DND-41 (cell line): ENCODE measurements around the gene WASL.

Experiments used
- ATAC-seq: fragments of 200-7000 bp; cut with Tn5 transposase; 3 replicates; pipeline ENCODE4 v1.9.1; 2021; ENCODE audit warnings: low read depth; ENCODE audit not compliant: insufficient read depth
- DNase-seq: peaks from one replicate; pipeline ENCODE4 v3.0.0-alpha.2; 2020
- H2AFZ ChIP-seq: 2 replicates; pipeline ENCODE4 v1.6.0; 2012; ENCODE audit warnings: low read depth, low read length
- H3K27ac ChIP-seq: 2 replicates; pipeline ENCODE4 v1.5.1; 2012; ENCODE audit warnings: low read length, inconsistent platforms
- H3K27me3 ChIP-seq: fragments of 200-600 bp; sonication (generic); 2 replicates; pipeline ENCODE4 v1.6.0; 2012; ENCODE audit warnings: low read length, mild to moderate bottlenecking, inconsistent platforms; ENCODE audit not compliant: insufficient read depth, poor library complexity
- H3K36me3 ChIP-seq: 2 replicates; pipeline ENCODE4 v1.5.1; 2012; ENCODE audit warnings: low read length, inconsistent platforms; ENCODE audit not compliant: insufficient read depth
- H3K4me1 ChIP-seq: 2 replicates; pipeline ENCODE4 v1.5.1; 2012; ENCODE audit warnings: mild to moderate bottlenecking, low read length; ENCODE audit not compliant: insufficient read depth
- H3K4me2 ChIP-seq: 2 replicates; pipeline ENCODE4 v1.6.0; 2012; ENCODE audit warnings: mild to moderate bottlenecking, moderate library complexity, low read length, inconsistent platforms; ENCODE audit not compliant: insufficient read depth
- H3K4me3 ChIP-seq, 2 experiments: fragments of 200-600 bp in 1 of 2; shearing (Covaris generic) in 1 of 2; 2 replicates each; pipeline ENCODE4 v1.5.1; 2012 to 2016; ENCODE audit warnings: inconsistent platforms in 2 of 2, low read length in 2 of 2, mild to moderate bottlenecking in 2 of 2, low read depth in 1 of 2, moderate library complexity in 1 of 2
- H3K79me2 ChIP-seq: 2 replicates; pipeline ENCODE4 v1.6.0; 2012; ENCODE audit warnings: low read length, inconsistent platforms; ENCODE audit not compliant: insufficient read depth
- H3K9ac ChIP-seq: 2 replicates; pipeline ENCODE4 v1.6.0; 2012; ENCODE audit warnings: low read depth, mild to moderate bottlenecking, inconsistent platforms, low read length, moderate library complexity
- H3K9me3 ChIP-seq: 2 replicates; pipeline ENCODE4 v1.5.1; 2012; ENCODE audit warnings: low read length, moderate library complexity, mild to moderate bottlenecking, inconsistent platforms; ENCODE audit not compliant: insufficient read depth, severe bottlenecking
- H4K20me1 ChIP-seq: 2 replicates; pipeline ENCODE4 v1.6.0; 2012; ENCODE audit warnings: low read length; ENCODE audit not compliant: insufficient read depth
- EZH2 ChIP-seq: IDR thresholded peaks from 3 replicates; pipeline ENCODE4 v1.6.1; 2012; ENCODE audit warnings: borderline replicate concordance, low read depth, mild to moderate bottlenecking, moderate library complexity, low read length, inconsistent platforms; ENCODE audit not compliant: severe bottlenecking
- TF ChIP-seq, protein P1 (sequence below): IDR thresholded peaks from 2 replicates; pipeline ENCODE4 v1.5.1; 2012; ENCODE audit warnings: borderline replicate concordance, low read length, moderate library complexity, mild to moderate bottlenecking; ENCODE audit not compliant: poor library complexity, severe bottlenecking; ENCODE audit errors: extremely low read depth

WASL gene

DNA sequence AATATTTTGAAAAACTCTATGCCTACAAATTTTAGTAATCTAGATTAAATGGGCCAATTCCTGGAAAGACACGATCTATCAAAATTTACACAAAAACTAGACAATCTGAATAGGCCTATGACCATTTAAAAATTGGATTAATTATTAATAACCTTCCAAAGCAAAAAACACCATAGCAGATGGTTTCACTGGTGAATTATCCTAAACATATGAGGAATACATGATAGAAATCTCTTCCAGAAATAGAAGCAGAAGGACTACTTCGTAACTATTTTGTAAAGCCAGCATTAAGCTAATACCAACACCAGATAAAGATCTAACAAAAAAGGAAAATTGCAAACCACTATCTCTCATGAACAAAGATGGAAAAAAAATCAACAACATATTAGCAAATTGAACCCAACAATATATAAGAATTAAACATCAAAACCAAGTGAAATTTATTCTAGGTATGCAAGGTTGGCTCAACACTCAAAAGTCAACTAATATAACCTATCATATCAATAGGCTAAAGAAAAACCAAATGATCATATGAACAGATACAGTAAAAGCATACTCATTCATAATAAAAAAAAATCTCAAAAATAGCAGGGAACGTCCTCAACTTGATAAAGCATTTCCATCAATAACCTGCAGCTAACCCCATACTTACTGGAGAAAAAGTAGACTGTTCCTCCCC lies 16.3 kb downstream of the WASL start:
- TF ChIP-seq, protein P1, sequence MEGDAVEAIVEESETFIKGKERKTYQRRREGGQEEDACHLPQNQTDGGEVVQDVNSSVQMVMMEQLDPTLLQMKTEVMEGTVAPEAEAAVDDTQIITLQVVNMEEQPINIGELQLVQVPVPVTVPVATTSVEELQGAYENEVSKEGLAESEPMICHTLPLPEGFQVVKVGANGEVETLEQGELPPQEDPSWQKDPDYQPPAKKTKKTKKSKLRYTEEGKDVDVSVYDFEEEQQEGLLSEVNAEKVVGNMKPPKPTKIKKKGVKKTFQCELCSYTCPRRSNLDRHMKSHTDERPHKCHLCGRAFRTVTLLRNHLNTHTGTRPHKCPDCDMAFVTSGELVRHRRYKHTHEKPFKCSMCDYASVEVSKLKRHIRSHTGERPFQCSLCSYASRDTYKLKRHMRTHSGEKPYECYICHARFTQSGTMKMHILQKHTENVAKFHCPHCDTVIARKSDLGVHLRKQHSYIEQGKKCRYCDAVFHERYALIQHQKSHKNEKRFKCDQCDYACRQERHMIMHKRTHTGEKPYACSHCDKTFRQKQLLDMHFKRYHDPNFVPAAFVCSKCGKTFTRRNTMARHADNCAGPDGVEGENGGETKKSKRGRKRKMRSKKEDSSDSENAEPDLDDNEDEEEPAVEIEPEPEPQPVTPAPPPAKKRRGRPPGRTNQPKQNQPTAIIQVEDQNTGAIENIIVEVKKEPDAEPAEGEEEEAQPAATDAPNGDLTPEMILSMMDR = no peak
- TF ChIP-seq EZH2 = no peak
- DNase-seq = no peak
- Histone ChIP-seq H2AFZ (no peak overlapping the region), H3K9me3 (no peaks in the 10 kb centered on the region), H4K20me1 (peaks cover 44% of the 10 kb centered on the region), H3K36me3 (no peaks in the 10 kb centered on the region), H3K4me2 (no peak overlapping the region), H3K9ac (no peak overlapping the region), H3K27me3 (no peaks in the 10 kb centered on the region), H3K4me1 (peaks cover 27% of the 10 kb centered on the region), H3K4me3 (no peak overlapping the region), H3K27ac (no peak overlapping the region), H3K79me2 (peaks cover 100% of the 10 kb centered on the region)
- no peak for ATAC-seq

DNA sequence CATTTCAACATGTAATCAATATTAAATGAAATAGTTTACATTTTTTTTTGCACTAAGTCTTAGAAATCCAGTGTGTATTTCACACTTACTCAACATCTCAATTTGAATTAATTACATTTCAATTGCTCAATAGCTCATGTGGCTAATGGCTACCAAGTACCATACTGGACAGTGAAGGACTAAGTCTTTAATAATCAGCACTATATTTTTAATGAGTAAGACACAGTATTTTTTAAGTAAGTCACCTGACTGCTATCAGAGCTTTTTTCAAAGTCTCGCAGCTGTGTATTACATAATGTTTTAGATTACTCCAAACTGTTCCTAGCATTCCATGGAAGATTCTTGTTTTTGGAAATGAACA lies 19.6 kb downstream of the WASL start:
- Histone ChIP-seq H2AFZ (no peak overlapping the region), H3K9ac (no peak overlapping the region), H3K36me3 (peaks cover 2% of the 10 kb centered on the region; the same call in 1 of the 2 replicates), H3K27ac (no peak overlapping the region), H3K4me3 (no peak overlapping the region), H4K20me1 (peaks cover 47% of the 10 kb centered on the region), H3K9me3 (no peaks in the 10 kb centered on the region), H3K4me1 (peaks cover 61% of the 10 kb centered on the region), H3K4me2 (no peak overlapping the region), H3K79me2 (peaks cover 99% of the 10 kb centered on the region), H3K27me3 (no peaks in the 10 kb centered on the region)
- no peak for DNase-seq
- no peak for TF ChIP-seq EZH2
- TF ChIP-seq, protein P1 = no peak
- no peak for ATAC-seq

DNA sequence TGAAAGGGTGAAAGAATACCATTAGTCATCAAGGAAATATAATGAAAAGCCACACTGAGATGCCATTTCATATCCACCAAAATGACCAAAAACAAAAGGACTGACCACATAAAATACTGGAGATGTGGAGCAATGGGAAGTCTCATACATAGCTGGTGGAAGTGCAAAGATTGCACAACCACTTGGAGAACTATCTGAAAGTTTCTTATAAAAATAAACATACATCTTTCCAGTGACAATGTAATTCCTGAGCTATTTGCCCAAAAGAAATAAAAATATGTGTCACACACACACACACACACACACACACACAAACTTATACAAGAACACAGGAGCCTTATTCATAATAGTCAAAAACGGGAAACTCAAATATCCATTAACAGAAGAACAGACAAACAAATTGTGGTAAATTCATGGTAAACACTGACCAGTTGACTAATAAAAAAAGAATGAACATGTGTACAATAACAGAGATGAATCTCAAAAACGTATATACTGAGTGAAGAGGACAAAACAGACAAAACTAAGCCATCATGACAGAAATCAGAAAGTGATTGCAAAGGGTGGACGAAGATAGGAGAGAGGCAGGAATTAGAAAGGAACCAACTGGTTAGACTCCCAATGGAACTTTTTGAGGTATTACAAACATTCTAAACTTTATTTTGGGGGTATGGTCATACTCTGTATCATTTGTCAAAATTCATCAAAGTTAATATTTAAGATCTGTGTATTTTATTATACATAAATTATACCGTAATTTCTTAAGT lies 21.5 kb downstream of the WASL start:
- ATAC-seq = no peak
- Histone ChIP-seq H3K27ac (peak overlapping the region; percentile 10), H3K27me3 (no peaks in the 10 kb centered on the region), H3K9me3 (no peaks in the 10 kb centered on the region), H3K36me3 (peaks cover 2% of the 10 kb centered on the region; the same call in 1 of the 2 replicates), H2AFZ (no peak overlapping the region), H3K9ac (no peak overlapping the region), H3K4me3 (no peak overlapping the region), H4K20me1 (peaks cover 43% of the 10 kb centered on the region; the same call in 1 of the 2 replicates), H3K4me1 (peaks cover 66% of the 10 kb centered on the region), H3K4me2 (peak overlapping the region; percentile 12; the same call in 1 of the 2 replicates), H3K79me2 (peaks cover 99% of the 10 kb centered on the region)
- TF ChIP-seq, protein P1 = no peak
- TF ChIP-seq EZH2 = no peak
- DNase-seq = no peak
